NCI-H1694 treated with DMSO at 0.1 percent for 48 hours (cell line): ENCODE results near the gene FLNC.
A peak's percentile ranks its signal among the peaks of the same experiment; 100 is the strongest.

ENCODE experiments used
- DNase-seq: peaks from one replicate; lab custom pipeline; 2025; lab: John Stamatoyannopoulos, UW

The FLNC gene

DNA sequence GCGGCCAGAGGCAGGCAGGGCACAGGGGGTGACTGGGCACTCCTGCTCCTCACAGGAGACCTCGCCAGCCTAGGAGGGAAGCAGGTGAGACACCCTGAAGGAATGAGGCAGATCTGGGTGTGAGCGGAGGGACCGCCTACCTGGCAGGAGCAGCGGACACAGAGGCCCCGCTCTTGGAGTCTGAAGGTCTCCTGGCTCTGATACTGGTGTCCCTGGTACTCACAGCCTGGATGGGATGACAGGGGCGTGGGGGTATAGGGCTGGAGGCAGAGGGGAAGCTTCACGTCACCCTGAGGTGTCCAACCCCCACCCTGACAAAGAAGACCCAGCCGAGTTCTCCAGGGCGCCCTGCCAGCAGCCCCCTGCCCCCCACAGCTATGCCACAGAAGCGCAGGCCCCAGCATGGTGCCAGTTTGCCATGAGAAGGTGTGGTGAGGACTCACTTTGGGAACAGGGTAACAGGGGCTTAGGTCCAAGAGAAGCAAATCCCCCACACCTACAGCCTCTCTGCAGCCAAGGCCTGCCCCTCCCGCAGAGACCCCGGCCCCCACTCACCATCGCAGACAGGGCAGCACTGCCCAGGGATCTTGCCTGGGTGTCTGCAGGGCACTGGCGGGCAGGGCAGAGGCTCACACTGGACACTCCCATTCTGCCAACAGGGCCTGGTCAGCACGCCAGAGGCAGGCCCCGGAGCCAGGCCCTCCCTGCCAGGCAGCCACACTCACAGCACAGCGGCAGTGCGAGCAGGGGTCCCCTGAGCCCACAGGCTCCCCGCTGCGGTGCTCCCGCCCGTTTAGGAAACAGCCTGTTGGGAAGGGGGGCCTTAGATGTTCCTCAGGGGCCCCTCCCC is 63.3 kb downstream of the FLNC start:
- DNase-seq = no peak

DNA sequence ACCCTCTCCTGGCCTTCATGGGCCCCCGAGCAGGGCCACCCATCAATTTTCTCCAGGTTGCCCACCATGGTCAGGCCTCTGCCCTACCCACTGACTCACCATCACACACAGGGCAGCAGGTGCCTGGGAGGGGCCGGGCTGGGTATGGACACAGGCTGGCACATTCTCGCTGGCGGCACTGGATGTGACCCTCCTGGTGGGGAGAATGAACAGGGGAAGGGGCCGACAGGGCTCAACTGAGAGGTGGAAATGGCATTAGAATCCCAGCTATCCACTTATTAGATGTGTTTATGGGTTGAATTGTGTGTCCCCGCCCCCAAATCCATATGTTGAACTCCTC is 63.9 kb downstream of the FLNC start:
- no peak for DNase-seq

DNA sequence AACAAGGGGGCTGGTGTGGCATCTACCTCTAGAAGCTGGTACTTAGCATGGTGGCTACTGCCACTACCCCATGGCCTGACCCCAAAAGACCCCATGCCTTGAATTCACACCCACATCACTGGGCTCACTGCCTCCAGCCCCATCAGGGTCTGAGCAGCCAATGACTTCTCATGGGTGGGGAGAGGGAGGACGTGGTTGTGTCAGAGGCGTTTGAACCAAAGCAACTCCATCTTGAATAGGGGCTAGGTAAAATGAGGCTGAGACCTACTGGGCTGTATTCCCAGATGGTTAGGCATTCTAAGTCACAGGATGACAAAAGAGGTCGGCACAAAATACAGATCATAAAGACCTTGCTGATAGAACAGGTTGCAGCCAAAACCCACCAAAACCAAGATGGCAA is 65.1 kb downstream of the FLNC start:
- DNase-seq = no peak

DNA sequence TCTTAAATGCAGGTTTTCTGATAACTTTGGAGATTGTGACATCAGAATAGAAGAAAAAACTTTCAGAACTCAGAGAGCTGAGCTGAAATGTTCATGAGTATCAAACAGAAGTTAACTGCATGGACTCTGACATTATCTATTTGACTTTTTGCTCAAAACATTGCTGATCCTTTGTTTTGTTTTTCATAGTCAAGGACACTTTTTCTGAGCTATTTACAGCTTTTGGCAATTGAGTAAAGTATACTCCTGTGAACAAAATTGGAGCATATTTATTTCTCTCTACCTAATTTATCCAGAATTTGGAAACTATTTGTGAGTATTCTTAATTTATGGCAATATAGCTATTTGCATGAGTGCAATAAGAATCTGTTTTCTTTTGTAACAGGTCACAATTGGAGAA is 69.2 kb downstream of the FLNC start:
- DNase-seq = no peak

DNA sequence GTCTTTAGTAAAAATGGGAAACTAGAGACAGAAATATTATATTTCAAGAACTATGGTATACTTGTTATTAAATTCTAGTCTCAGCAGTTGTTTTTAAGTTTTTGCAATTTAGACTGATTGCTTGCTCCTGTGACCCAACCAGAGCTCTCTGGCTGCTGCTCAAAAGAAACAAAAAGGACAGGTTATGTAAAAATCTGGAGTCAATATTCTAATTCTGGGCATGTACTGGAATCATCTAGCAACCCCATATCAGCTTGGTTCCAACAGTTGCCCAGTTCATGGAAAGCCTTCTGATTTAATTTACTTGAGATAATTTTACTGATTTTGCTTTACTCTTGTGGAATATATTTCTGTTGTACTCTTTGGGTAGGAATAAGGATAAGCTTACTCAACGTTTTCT is 70.0 kb downstream of the FLNC start:
- DNase-seq = no peak

DNA sequence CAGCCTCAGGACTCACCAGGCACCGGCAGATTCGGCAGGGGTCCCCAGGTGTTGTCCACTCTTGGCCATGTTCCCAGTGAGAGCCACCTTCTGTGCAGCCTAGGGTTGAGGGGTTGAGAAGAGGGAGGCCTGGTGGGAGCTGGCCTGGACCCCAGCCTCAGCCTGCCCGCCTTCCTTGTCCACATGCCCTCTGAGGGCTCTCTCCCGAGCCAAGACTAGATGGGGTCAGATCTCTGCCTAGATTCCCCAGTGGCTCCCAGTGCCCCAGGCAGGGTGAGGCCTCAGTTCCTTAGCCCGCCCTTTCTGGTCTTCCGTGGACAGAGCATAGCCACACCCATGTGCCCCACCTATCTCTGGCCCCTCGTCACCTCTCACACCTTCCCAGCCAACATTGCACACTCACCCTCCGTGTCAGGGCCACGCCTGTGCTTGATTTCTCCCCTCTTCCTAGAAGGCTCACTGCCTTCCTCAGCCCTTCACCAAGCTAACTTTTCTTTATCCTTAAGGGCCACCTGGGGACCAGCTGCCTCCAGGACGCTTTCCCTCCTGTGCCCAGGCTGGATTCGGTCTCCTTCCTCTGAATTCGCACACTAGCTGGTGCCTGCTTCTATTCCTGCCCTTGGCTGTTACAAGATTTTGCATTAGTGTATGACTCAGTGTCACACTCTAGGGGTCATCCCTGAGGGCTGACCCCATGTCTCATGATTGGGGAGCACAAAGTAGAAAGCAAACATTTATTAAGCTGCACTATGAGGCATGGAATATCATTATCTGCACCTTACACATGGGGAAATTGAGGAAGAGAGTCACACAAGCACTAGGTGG is 72.8 kb downstream of the FLNC start:
- no peak for DNase-seq

DNA sequence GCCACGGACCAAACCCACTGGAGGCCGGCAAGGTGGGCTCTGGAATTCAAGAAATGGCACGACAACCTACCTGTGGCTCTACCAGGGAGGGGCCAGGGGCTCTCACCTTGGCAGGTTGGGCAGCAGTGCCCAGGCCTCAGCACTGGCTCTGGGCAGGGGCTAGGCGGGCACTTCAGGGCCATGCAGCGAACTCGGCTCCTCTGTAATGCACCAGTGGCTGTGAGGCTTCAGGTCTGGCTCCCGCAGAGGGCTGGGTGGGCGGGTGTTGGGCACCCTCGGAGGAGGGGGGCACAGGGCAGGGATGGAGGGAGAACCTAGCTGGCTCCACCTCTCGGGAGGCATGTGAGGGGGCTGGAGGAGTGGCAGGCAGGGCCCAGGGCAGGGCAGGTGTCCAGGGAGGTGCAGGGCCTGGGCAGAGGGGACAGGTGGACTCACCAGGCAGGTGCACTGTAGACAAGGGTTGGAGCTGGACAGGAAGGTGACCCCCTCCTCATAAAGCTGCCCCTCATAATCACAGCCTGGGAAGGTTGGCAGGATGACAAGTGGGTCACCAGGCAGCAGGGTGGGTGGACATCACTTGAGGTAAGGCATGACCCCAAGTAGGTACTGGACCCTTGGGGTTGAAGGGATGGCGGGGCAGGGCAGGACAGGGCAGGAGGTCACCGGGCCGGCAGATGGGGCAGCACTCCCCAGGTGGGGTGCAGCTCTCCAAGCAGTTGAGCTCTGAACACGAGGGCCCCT is 73.6 kb downstream of the FLNC start:
- DNase-seq = no peak

DNA sequence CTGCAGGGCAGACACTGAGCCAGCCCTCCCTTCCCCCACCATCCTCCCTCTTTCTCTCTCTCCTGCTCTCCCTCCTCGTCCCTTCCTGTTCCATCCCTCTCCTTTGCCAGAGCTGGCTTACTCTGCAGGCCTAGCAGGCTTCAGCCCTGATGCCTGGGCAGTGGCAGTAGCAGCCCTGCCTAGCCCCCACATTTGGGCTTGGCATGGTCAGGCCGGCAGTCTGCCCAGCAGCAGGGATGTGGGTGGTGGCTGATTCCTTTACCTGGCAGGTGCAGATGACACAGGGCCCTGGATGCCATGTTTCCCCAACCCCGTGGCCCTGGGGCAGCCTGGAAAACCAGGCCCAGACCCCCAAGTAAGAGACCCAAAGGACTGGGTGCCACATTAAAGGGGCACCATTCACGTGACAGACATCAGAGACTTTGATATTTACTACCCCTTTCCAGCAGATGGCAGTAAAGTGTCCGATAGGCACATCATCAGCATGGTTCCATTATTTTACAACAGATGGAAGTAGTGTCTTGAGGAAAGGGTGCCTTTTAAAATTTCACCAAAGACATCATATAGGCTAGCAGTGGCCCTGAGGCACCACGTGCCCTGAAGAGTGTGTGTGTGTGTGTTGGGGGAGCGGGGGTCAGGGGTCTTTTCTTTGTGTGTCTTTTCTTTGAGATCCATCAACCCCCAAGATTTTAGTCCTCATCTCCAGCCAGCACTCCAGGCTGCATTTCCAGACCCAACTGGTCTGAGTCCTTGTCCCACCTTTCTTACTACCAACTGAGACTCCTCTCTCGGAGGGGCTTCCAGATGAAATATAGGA is 74.4 kb downstream of the FLNC start:
- peak; percentile 60 for DNase-seq

DNA sequence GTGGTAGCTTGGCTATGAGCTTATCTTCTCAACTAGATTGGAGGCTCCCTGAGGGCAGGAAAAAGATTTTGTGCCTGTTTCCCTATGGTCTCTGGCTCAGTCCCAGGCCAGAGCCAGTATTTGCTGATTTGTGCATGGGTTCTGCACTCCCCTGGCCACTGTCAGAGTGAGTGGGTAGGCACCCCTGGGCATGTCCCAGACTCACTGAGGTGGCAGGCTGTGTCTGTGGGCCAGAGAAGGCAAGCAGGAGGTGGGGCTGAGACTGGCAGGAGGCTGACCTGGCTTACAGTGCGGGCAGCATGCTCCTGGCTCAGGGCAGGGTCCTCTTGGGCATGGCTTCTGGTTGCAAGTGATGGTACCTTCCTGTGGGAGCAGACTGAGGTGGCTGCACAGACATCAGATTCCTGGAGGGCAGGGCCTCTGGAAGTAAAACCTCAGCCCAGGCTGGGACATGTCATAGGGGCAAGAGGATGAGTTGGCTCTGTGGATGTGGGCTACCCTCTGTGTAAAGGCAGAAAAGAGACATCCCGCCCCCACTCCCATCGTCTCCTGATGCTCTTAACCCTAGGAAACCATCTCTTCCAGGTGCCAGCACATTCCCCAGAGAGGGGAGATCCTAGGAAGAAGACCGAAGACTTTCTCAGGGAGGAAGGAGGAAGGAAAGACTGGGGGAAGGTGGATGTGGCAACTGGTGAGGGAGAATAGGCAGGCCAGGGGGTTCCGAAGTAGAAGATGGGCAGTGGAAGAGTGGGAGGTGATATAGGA is 76.0 kb downstream of the FLNC start:
- no peak for DNase-seq

DNA sequence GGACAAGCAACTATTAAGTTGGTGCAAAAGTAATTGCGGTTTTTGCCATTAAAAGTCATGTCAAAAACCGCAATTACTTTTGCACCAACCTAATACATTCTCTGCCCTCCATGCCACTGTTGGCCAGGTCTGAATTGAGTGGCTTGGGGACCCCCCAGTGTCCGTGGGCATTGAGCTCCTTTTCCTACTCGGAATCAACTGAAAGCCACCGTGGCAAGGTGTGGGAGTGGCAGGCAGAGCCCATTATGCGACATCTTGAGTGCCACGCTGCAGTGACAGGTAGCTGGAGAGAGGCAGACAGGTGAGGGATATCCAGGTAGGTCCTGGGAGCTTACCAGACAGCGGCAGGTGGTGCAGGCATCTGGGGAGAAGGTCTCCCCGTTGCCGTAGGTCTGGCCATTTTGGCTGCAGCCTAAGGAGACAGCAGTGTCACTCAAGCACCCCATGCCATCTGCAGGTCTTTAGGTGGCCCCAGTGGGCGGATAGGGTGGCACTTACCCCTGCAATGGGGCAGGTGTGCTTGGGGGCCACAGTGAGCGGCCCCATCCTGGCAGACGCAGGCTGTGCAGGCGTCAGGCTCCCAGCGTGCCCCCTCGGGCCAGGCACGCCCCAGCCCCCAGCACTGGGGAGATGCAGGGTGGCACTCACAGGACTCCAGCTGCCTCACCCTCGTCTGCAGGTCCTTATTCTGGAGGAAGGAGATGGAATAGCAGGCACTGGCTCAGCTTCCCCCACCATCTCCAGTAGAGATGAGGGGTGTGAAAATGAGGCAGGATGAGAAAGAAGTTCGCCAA is 76.8 kb downstream of the FLNC start:
- no peak for DNase-seq
